HG03175 (cell line): ENCODE measurements around the gene BCL2L1.
"Not testable (repeated sequence)": the region's sequence is repeated elsewhere in the genome, so short reads cannot be mapped to it uniquely, and the experiment has no call there.

ENCODE experiments used
- ATAC-seq: cut with Tn5 transposase; IDR thresholded peaks from one replicate; pipeline ENCODE4 v1.9.1; 2021; ENCODE audit warnings: mild to moderate bottlenecking, moderate library complexity; ENCODE audit not compliant: unreplicated experiment

BCL2L1 gene

DNA sequence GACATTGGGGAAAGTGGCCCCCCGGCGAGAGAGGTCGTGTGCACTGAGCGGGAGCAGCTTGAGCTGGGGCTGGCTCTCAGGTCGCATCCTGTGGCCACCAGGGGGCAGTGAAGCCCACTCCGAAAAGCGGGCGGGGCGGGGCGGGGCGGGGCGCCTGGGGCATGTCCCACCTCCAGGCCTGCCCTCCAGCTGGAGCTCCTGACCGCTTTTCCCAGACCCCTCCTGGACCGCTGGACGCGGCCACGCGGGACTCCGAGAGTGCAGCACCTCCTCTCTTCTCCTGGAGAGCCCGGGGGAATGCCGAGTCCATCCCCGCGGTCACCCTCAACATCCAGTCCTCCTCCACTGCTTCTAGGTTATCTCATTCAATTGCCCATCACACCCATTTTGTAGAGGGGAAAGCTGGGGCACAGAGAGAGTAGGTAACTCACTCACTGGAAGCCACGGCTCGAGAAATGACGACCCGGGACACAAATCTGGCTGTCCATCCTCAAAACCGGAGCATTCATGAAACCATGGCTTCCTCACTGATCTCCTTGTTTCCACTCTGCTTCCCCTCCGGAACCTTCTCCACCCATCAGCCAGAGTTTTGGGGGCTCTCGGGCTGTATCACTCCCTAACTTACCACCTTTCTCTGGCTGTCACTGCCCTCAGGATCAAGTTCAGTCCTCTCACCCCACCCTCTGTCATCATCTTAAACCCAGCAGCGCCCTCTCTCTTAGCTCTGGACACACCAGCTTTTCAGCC is 60.9 kb downstream of the BCL2L1 start:
- ATAC-seq, result peak; percentile 70

DNA sequence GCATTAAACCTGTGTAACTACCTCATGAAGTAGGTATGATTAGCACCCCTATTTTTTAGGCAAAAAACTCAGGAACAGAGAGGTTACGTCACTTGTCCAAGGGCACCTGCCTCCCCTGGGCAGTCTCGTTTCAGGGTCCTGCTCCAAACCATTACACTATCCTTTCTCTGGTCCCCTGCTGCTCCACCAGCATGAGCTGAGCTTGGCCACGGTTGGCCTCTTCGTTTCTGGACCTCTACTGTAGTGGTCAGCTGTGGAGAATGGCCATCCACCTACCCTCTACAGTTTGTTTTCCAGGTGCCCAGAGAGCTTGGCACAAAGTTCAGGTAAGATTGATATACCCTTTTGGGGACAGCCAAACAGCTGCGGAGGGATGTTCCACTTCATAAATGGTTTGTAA is 68.1 kb downstream of the BCL2L1 start:
- no peak for ATAC-seq

DNA sequence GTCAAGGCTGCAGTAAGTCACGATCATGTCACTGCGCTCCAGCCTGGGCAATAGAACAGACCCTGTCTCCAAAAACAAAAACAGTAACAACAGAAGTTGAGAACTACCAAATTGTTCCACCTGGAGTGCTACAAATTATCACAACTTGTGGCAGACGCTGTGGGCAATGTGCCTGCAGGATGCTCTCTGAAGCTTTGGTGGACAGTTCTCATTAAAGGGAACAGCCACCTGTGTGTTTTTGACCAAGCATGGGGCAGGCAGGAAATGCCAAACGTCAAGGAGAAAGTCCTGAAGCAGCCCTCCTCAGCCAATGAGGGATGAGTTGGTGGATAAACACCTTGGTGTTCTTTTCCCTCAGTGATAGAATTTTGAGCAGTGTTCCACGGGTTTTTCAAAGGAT is 69.1 kb downstream of the BCL2L1 start:
- ATAC-seq, result no peak

DNA sequence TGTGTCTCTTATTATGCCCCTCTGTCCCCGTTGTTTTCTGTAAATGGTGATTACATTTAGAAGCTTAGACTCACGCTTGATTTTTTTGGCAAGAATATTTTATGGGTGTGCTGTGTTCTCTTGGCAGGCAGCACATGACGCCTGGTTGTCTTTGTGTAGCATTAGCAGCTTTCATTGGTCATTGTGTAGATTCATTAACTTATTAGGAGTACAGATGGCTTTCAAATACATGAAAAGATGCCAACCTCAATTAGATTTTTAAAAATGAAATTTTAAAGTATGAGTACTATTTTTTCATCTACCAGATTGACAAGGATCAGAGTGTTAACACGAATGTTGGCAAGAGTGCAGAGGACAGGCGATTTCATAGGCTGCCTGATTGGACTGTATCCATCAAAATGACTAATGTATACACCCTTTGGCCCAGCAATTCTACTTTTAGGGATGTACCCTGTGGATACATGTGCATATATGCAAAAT is 69.7 kb downstream of the BCL2L1 start:
- no peak for ATAC-seq

DNA sequence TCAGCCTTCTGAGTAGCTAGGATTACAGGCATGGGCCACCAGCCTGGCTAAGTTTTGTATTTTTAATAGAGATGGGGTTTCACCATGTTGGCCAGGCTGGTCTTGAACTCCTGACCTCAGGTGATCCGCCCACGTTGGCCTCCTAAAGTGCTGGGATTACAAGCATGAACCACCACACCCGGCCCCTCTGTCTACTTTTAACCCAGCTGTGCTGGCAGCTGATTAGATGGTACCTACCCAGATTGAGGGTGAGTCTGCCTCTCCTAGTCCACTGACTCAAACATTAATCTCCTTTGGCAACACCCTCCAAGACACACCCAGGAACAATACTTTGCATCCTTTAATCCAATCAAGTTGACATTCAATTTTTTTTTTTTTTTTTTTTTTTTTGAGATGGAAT is 74.6 kb downstream of the BCL2L1 start:
- ATAC-seq, result not testable (repeated sequence)

DNA sequence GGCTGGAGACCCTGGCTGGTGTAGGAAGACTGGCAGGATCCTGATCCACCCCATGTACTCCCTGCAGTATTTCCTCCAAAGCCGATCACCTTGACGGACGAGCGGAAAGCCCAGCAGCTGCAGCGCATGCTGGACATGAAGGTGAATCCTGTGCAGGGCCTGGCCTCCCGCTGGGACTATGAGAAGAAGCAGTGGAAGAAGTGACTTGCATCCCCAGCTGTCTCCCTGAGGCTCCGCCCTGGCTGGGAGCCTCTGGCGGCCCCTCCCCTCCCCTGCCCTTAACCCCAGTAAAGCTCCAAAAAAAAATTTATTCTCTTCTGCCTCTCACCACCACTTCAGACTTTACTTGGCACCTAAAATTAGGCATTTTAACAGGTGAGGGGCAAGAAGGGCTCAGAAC is 78.0 kb downstream of the BCL2L1 start:
- no peak for ATAC-seq

DNA sequence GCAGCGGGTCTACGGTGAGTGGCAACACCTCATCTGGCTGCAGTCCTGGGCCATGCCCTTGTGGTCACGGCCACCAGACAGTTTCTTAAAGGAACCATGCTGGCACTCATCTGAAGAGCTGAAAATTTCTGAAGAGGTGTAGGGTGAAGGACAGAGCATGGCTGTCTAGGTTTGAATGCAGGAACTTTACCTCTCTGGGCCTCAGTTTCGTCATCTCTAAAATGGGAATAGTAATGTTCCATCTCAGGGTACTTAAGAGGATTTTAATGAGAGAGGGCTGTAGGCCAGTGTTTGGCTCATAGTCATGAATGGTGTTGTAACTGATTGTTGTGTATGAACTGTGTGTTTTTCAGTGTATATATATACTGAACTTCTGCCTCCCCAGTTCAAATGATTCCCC is 79.1 kb downstream of the BCL2L1 start:
- no peak for ATAC-seq

DNA sequence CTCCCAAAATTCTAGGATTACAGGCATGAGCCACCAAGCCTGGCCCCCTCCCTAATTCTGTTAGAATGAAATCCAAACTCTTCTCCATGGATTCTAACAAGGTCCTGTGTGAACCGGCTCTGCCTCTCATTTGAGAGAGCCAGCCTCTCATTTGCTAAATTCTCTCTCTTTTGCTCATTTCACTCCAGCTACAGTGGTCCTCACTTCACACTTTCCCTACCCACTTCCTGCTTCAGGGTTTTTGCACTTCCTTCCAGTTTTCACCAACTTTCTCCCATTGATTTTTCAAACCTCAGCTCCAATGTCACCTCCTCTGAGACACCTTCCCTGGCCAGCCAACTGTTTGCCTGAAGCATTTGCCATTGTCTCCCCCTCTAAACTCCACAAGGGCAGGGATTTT is 79.8 kb downstream of the BCL2L1 start:
- ATAC-seq, result no peak

DNA sequence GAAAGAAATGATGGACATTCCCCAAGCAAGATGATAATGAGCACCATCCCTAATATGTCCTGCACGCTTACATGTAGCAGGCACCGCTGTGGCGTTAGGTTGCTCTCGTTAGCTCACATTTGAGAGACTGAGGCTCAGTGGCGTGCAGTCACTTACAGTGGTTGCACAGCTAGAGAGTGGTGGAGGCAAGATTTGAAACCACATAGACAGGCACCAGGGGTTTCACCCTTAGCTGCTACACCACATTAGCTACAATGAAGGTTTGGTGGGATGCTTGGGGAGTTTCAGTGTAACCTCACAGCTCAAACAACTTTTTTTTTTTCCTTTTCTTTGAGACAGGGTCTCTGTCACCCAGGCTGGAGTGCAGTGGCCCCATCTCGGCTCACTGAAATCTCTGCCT is 81.3 kb downstream of the BCL2L1 start:
- ATAC-seq, result no peak

DNA sequence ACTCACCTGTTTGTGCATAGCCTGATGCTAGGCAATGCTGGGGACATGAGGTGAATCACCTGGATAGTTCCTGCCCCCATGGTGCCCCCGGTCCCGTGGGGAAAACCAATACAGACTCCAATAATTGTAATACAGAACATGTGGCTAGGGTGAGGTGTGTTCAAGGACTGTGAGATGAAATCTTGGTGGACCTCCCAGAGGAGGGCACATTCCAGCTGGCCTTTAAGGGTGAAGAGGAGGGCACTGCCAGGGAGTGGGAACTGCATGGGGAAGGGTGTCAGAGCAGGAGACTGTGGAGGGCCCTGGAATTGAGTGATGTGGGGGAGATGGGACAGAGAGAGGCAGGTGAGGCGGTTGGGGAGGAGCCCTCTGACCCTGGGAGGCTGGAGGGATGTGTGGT is 82.4 kb downstream of the BCL2L1 start:
- ATAC-seq, result no peak

DNA sequence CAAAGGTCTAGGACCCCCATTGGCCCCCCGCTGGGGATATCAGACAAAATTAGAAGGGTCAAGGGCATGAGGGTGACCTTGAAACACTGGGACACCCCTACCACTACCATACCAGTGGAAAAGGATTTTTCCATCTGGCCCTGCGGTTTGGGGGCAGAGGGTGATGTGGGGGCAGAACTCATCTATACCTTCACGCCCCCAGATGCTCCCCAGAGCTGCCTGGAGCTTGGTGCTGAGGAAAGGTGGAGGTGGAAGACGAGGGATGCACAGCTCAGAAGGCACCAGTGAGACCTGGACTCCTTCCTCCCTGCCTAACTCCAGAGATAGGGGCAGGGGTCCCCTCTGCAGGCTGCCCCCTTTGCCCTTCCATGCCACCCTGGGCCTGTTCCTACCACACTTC is 83.9 kb downstream of the BCL2L1 start:
- ATAC-seq, result no peak

DNA sequence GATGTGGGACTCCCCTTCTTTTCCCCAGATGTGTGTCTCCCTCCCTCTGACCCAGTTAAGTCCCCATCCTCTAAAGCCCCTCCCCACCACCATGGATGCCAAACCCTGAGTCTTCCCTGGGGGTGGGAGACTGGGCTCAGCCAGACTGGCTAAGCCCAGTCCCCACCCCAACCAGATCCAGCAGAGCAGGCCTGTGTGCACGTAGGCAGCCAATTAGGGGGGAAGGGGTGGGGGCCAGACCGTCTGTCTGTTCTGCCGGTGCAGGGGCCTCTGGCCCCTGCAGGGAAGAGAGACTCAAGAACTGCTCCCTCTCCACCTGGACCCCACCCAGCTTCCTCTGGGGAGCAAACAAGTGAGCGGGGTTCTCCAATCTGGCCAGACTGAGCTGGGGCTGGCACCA is 84.4 kb downstream of the BCL2L1 start:
- no peak for ATAC-seq

DNA sequence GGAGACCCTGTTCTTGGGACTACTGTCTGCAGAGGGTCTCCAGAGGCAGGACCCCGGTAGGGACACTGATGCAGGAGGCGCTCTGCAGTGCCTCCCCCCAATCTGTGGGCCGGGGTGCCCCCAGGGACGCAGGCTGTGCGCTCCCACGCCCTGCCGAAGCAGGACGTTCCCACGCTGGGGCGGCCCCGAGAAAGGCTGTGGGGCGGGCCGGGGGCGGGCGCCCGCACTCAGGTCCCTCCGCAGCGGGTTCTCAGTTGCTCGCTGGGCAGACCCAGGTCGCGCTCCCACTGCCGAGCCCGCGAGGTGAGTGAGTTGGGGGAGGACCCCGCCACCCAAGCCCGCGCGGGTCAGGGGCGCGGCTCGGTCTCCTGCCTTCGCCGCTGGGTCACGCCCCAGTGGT is 85.0 kb downstream of the BCL2L1 start, which contains the start of gene COX4I2:
COX4I2 (plus strand) TSS at position 253 of the 400 bp plus-strand sequence. CDS start 1,106 bp downstream, outside the sequence.
- no peak for ATAC-seq

DNA sequence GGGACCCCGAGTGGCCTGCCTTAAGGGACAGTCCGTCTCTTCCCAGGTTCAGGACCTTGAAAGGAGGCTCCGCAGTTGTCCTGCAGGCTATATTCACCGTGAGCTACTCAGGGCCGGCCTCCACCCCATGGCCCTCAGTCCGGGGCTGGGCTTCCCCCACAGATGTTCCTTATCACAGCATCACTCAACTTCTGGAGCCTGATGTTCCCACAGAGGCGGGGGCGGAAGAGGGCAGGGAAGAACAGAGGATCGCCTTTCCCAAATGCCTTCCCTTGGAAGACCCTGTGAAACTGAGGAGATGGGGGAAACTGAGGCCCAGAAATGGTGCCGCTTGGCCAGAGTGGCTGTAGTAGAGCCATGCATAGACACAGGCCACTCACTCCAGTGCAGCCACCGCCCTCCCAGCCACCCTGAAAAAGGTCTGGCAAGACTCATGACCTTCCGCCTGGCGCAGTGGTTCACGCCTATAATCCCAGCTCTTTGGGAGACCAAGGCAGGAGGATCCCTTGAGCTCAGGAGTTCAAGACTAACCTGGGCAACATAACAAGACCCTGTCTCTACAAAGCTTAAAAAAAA is 89.2 kb downstream of the BCL2L1 start:
- ATAC-seq, result no peak

DNA sequence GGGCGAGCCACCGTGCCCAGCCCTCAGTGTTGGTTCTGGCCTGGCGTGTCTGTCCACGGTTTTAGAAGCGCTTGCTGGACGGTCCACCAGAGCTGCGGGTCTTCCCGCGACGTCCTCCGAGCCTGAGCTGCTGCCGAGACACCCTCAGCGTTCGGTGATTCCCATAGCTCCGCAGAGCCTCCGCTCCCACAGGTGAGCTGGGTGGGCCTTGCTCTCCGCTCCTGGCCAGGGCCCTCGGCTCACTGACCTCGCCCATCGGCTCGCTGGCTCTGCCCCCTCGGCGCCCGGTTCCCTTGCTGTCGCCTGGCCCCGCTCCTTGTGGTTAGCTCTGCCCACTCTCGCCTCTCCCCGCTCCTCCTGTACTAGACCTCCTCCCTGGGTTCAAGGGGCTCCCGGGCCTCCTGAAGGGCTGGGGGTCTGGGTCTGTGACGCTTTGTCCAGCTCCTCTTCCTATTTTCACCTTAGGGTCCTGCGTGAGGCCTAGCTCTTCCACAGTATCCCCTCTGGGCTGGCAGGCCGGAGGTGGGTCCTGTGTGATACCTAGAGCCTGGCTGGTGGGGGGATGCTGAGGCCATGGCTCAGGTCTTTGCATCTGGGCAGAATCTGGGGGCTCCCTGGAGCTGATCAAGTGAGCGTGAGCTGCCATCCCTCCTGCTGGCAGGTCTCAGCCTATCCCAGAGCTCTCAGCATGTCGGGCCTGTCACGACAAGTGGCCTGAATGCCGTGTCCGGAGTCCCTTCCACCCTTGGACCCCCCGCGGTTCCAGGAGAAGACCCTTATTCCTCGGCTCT is 89.9 kb downstream of the BCL2L1 start:
- ATAC-seq, result no peak

DNA sequence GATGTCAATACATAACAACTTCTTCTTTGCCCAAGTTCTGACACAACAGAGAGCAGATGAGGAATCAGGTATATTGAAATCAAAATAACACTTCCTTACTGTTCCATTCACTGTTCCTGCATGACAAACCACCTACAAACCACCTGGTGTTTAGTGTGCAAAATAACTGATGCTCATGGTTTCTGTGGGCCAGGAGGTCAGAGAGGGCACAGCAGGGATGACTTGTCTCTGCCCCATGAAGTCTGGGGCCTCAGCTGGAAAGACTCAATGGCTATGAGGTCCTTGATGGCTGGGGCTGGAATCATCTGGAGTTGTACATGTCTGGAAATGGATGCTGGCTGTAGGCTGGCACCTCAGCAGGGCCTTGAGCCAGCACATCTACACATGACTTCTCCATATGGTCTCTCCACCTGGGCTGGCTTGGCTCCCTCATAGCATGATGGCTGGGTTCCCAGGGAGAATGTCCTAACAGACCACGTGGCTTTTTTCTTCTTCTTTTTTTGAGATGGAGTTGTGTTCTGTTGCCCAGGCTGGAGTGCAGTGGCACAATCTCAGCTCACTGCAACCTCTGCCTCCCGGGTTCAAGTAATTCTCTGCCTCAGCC is 92.4 kb downstream of the BCL2L1 start:
- no peak for ATAC-seq

DNA sequence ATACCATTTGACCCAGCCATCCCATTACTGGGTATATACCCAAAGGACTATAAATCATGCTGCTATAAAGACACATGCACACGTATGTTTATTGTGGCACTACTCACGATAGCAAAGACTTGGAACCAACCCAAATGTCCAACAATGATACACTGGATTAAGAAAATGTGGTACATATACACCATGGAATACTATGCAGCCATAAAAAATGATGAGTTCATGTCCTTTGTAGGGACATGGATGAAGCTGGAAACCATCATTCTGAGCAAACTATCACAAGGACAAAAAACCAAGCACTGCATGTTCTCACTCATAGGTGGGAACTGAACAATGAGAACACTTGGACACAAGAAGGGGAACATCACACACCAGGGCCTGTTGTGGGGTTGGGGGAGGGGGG is 94.6 kb downstream of the BCL2L1 start:
- ATAC-seq, result not testable (repeated sequence)

DNA sequence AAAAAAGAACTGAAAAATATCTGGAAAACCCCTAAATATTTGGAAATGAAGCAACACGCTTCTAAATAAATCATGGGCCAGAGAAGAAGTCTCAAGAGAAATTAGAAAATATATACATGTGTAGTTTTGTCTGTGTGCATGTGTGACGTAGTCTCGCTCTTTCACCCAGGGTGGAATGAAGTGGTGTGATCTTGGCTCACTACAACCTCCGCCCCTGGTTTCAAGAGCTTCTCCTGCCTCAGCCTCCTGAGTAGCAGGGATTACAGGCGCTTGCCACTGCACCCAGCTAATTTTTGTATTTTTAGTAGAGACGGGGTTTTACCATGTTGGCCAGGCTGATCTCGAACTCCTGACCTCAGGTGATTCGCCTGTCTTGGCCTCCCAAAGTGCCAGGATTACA is 96.1 kb downstream of the BCL2L1 start:
- not testable (repeated sequence) for ATAC-seq

DNA sequence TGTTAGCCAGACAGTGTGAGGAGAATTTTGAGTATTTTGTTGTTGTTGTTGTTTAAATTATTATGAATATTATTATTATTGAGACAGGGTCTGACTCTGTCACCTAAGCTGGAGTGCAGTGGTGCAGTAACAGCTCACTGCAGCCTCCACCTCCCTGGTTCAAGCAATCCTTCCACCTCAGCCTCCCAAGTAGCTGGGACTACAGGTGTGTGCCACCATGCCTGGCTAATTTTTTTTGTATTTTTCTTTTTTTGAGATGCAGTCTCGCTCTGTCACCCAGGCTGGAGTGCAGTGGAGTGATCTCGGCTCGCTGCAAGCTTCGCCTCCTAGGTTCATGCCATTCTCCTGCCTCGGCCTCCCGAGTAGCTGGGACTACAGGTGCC is 99.6 kb downstream of the BCL2L1 start:
- not testable (repeated sequence) for ATAC-seq

DNA sequence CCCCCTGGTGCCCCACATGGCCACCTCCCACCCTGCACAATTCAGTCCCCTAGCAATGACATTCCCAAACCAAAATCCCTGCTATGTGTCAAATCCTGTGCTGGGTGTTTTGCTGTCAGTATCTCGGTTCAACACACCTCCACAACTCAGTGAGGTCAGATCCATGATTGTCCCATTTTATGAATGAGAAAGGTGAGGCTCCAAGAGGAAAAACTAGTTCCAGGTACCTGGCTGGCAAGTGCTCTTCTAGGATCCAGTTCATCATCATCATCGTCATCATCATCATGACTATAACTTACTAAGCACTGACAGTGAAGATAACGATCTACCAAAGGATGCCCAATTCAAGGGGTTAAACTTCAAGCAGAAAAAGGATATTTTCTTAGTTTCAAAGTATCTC is 102.4 kb downstream of the BCL2L1 start:
- ATAC-seq, result no peak

DNA sequence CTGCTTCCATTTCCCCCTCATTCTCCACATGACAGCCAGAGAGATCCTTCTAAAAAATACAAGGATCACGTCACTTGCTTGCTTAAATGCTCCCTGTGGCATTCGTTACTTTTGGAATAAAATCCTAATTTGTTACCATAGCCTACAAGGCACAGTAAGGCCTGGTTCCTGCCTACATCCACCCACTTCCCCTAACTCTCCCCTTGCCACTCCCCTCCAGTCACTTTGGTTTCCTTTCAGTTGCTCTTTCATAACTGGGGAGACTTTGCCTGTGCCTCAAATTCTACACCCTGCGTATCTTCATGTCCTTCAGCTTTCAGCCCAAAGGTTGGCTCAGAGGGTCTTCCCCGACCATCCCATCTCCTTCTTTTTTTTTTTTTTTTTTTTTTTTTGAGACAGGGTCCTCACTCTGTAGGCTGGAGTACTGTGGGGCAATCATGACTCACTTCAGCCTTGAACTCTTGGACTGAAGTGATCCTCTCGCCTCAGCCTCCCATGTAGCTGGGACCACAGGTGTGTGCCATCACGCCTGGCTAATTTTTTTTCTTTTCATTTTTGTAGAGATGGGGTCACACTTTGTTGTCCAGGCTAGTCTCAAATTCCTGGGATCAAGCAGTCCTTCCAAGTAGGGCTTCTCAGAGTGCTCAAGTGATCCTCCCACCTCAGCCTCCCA is 105.1 kb downstream of the BCL2L1 start:
- no peak for ATAC-seq
